ENCODE results near the gene WNT5A. TPM values are rescaled to one million over a fixed set of nuclear protein-coding genes. Genes with fewer than 3 reads are reported as not detected.

Gene WNT5A
- total RNA-seq, 2 experiments from 2014 or later: 0.06 TPM; not detected in 1

DNA sequence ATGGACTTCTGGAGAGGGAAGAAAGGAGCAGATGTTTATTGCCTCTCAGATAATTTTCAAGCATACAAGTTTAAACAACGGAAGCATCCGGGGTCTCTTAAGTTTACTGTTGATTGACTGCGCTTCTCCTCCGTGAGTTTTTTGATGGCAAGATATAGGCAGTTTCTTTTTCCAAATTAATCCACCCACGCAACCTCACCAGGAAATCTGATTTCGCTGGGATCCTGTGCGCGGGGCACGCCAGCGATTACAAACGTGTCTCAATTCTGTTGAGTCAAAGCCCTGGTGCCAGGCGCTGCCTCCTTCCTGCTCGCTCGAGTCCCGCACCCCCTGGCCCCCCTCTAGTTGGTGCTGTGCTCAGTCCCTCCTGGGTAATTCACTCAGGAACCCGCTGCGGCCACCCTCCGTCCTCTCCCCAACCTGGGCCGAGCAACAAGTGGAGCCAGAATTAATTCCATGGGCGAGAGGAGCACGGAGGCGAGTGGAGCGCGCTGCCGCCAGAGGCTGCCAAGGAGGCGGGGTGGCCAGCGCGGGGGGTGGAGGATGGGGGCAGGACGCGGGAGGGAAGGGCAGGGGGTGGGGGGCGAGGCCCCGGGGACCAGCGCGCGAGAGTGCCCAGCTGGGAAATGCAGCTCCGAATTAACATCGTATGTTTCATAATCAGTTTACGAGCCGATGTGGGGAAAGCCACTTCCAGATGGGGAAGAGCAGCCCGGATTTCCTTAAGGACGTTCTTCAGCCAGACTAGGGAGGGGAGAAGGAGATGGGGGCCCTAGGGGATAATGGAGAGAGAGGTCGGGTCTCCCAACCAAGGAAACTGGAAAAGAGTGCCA, 6.0 kb downstream of the WNT5A start:
- Mint-ChIP-seq H3K27ac (no peak overlapping the region), H3K9me3 (no peaks in the 10 kb centered on the region), H3K36me3 (ENCODE audit: low read depth) (no peaks in the 10 kb centered on the region), H3K27me3 (peaks cover 90% of the 10 kb centered on the region), H3K4me3 (no peak overlapping the region), H3K4me1 (ENCODE audit: low read depth) (peaks cover 7% of the 10 kb centered on the region)
- ChIA-PET CTCF (no interaction called here), POLR2A (no interaction called here)
- DNase-seq (no peak), ATAC-seq (ENCODE audit: poor library complexity) (no peak)
- Histone ChIP-seq H3K4me1 (ENCODE audit: insufficient read depth, low read length) (no peaks in the 10 kb centered on the region), H3K36me3 (ENCODE audit: insufficient read depth, low read length) (no peaks in the 10 kb centered on the region), H3K4me3 (ENCODE audit: low read length) (no peak overlapping the region), H3K27me3 (ENCODE audit: control insufficient read depth in 1 of 2, insufficient read depth in 2 of 2, low read length in 2 of 2) (peaks cover 53 to 67% of the 10 kb centered on the region in 2 experiments), H3K9me3 (ENCODE audit: control insufficient read depth in 1 of 2, insufficient read depth in 1 of 2, low read length in 2 of 2) (peaks cover 0 to 43% of the 10 kb centered on the region in 2 experiments), H3K27ac (ENCODE audit: low read depth in 1 of 2, low read length in 2 of 2) (no peak overlapping the region)
- TF ChIP-seq, protein P1, sequence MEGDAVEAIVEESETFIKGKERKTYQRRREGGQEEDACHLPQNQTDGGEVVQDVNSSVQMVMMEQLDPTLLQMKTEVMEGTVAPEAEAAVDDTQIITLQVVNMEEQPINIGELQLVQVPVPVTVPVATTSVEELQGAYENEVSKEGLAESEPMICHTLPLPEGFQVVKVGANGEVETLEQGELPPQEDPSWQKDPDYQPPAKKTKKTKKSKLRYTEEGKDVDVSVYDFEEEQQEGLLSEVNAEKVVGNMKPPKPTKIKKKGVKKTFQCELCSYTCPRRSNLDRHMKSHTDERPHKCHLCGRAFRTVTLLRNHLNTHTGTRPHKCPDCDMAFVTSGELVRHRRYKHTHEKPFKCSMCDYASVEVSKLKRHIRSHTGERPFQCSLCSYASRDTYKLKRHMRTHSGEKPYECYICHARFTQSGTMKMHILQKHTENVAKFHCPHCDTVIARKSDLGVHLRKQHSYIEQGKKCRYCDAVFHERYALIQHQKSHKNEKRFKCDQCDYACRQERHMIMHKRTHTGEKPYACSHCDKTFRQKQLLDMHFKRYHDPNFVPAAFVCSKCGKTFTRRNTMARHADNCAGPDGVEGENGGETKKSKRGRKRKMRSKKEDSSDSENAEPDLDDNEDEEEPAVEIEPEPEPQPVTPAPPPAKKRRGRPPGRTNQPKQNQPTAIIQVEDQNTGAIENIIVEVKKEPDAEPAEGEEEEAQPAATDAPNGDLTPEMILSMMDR (IDR thresholded peaks at IDR 0.05): no peak
- intact Hi-C loops (cut with DNase I, micrococcal nuclease): loop anchor here in 1 of 2 experiments (10.0 kb wide), 1 partner anchor 244 kb away; no protein-coding TSS in a partner anchor

GRCh38 chr3:55477306-55478303, 9.5 kb downstream of the WNT5A start:
- H3K9me3 ChIP-seq (ENCODE audit: control insufficient read depth in 1 of 2, insufficient read depth in 1 of 2, low read length in 2 of 2): peaks cover 0 to 16% of the 10 kb centered on the region in 2 experiments
- H3K27me3 ChIP-seq (ENCODE audit: control insufficient read depth in 1 of 2, insufficient read depth in 2 of 2, low read length in 2 of 2): peaks cover 34 to 35% of the 10 kb centered on the region in 2 experiments
- no peak overlapping the region for H3K4me3 ChIP-seq (ENCODE audit: low read length)
- intact Hi-C loops (cut with DNase I, micrococcal nuclease): no loop called here
- Mint-ChIP-seq H3K9me3 (no peaks in the 10 kb centered on the region), H3K27me3 (peaks cover 77% of the 10 kb centered on the region), H3K4me3 (no peak overlapping the region), H3K36me3 (ENCODE audit: low read depth) (no peaks in the 10 kb centered on the region), H3K27ac (no peak overlapping the region), H3K4me1 (ENCODE audit: low read depth) (no peaks in the 10 kb centered on the region)
- H3K36me3 ChIP-seq (ENCODE audit: insufficient read depth, low read length): no peaks in the 10 kb centered on the region
- DNase-seq (no peak), ATAC-seq (ENCODE audit: poor library complexity) (no peak)
- ChIA-PET CTCF (no interaction called here), POLR2A (no interaction called here)
- TF ChIP-seq, protein P1 (IDR thresholded peaks at IDR 0.05): no peak
- H3K27ac ChIP-seq (ENCODE audit: low read depth in 1 of 2, low read length in 2 of 2): no peak overlapping the region
- H3K4me1 ChIP-seq (ENCODE audit: insufficient read depth, low read length): no peaks in the 10 kb centered on the region

DNA sequence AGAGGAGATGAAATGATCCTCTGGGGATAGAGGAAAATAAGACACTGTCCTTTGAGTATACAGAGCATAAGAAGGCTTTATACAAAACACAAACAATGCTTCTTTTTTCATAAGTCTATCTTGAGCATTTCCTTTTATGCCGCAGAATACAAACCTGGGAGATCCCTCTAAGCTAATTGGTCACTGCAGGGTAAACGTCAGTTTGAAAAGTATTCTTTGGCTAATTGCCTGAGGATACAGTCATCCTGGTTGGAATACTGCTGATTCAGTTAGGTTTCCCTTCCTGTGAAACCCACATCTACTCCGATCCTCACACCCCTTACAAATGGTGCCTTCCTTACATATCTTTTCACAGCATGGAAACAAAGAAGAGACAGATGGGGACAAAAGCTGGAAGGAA, 10.6 kb downstream of the WNT5A start:
- H3K36me3 Mint-ChIP-seq (ENCODE audit: low read depth): no peaks in the 10 kb centered on the region
- CTCF ChIA-PET: no interaction called here
- H3K4me1 Mint-ChIP-seq (ENCODE audit: low read depth): no peaks in the 10 kb centered on the region
- no peaks in the 10 kb centered on the region for H3K36me3 ChIP-seq (ENCODE audit: insufficient read depth, low read length)
- H3K9me3 Mint-ChIP-seq: no peaks in the 10 kb centered on the region
- H3K4me3 ChIP-seq (ENCODE audit: low read length): no peak overlapping the region
- H3K27ac ChIP-seq (ENCODE audit: low read depth in 1 of 2, low read length in 2 of 2): no peak overlapping the region
- ATAC-seq (ENCODE audit: poor library complexity): no peak
- H3K27me3 ChIP-seq (ENCODE audit: control insufficient read depth in 1 of 2, insufficient read depth in 2 of 2, low read length in 2 of 2): peaks cover 24 to 29% of the 10 kb centered on the region in 2 experiments
- POLR2A ChIA-PET: no interaction called here
- TF ChIP-seq, protein P1 (IDR thresholded peaks at IDR 0.05): no peak
- H3K4me1 ChIP-seq (ENCODE audit: insufficient read depth, low read length): no peaks in the 10 kb centered on the region
- no peak overlapping the region for H3K4me3 Mint-ChIP-seq
- H3K27ac Mint-ChIP-seq: no peak overlapping the region
- no peak for DNase-seq
- intact Hi-C loops (cut with DNase I, micrococcal nuclease): no loop called here
- peaks cover 0 to 8% of the 10 kb centered on the region in 2 experiments for H3K9me3 ChIP-seq (ENCODE audit: control insufficient read depth in 1 of 2, insufficient read depth in 1 of 2, low read length in 2 of 2)
- peaks cover 78% of the 10 kb centered on the region for H3K27me3 Mint-ChIP-seq

Data from CD4-positive, alpha-beta T cell (primary cell).